ENCODE measurements around the gene ANKRD63.

- TF ChIP-seq POLR2AphosphoS5 (IDR thresholded peaks at IDR 0.05; ENCODE audit: low read depth, low read length) (no peak), SIN3A (IDR thresholded peaks at IDR 0.05; ENCODE audit: borderline replicate concordance, insufficient read depth, low read depth, low read length) (no peak)
- TF ChIP-seq, protein P1, sequence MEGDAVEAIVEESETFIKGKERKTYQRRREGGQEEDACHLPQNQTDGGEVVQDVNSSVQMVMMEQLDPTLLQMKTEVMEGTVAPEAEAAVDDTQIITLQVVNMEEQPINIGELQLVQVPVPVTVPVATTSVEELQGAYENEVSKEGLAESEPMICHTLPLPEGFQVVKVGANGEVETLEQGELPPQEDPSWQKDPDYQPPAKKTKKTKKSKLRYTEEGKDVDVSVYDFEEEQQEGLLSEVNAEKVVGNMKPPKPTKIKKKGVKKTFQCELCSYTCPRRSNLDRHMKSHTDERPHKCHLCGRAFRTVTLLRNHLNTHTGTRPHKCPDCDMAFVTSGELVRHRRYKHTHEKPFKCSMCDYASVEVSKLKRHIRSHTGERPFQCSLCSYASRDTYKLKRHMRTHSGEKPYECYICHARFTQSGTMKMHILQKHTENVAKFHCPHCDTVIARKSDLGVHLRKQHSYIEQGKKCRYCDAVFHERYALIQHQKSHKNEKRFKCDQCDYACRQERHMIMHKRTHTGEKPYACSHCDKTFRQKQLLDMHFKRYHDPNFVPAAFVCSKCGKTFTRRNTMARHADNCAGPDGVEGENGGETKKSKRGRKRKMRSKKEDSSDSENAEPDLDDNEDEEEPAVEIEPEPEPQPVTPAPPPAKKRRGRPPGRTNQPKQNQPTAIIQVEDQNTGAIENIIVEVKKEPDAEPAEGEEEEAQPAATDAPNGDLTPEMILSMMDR (IDR thresholded peaks at IDR 0.05) = no peak
Observed at GRCh38 chr15:40320409-40320808, 37.5 kb upstream of the ANKRD63 start.
